IMR-90 (cell line): ENCODE data around the gene QTRT2. TPM values are rescaled to one million over a fixed set of nuclear protein-coding genes. Genes with fewer than 3 reads are reported as not detected.

ENCODE experiments used
- ATAC-seq: fragments of 200-7000 bp; cut with Tn5 transposase; 2 replicates; pipeline ENCODE4 v1.9.1; 2020; ENCODE audit warnings: low read depth, mild to moderate bottlenecking, moderate library complexity
- BruUV-seq: library from RNA; stranded (reverse); fragments of 400-500 nt; replicated peaks from 2 replicates; lab custom pipeline; 2021; lab: Mats Ljungman, UMichigan
- CTCF ChIA-PET: fragments of 300-600 bp; formaldehyde crosslinking; extraction: SDS; loops from one replicate; lab custom pipeline; 2021; ENCODE audit warnings: antibody characterized with exemption; lab: Yijun Ruan, JAX
- POLR2A ChIA-PET: fragments of 300-600 bp; sonication (Branson Sonifier 250); formaldehyde crosslinking; loops from one replicate; lab custom pipeline; 2022; ENCODE audit warnings: antibody characterized with exemption; ENCODE audit not compliant: unreplicated experiment; lab: Charles Lee
- DNase-seq: peaks from one replicate; pipeline ENCODE4 v3.0.0; 2013
- H2AFZ ChIP-seq: replicated peaks from 2 replicates; pipeline ENCODE3; 2013; ENCODE audit warnings: low read length, mild to moderate bottlenecking; ENCODE audit not compliant: poor library complexity
- H2AK5ac ChIP-seq: 2 replicates; pipeline ENCODE4 v1.6.1; 2013; ENCODE audit warnings: low read depth, low read length, inconsistent platforms
- H2AK9ac ChIP-seq: replicated peaks from 2 replicates; pipeline ENCODE3; 2013; ENCODE audit warnings: mild to moderate bottlenecking, low read depth, low read length, moderate library complexity; ENCODE audit not compliant: poor library complexity
- H2BK120ac ChIP-seq: 2 replicates; pipeline ENCODE4 v1.6.1; 2013; ENCODE audit warnings: low read depth, low read length, inconsistent platforms
- H2BK15ac ChIP-seq: 3 replicates; pipeline ENCODE4 v1.6.1; 2013; ENCODE audit warnings: low read depth, low read length, inconsistent platforms
- H2BK20ac ChIP-seq: 2 replicates; pipeline ENCODE4 v1.6.1; 2013; ENCODE audit warnings: low read depth, mild to moderate bottlenecking, inconsistent platforms, low read length, moderate library complexity
- H2BK5ac ChIP-seq: 2 replicates; pipeline ENCODE4 v1.6.1; 2013; ENCODE audit warnings: mild to moderate bottlenecking, low read depth, low read length, inconsistent platforms; ENCODE audit not compliant: poor library complexity, severe bottlenecking
- H3K14ac ChIP-seq: replicated peaks from 2 replicates; pipeline ENCODE4 v1.6.1; 2013; ENCODE audit warnings: low read depth, low read length, inconsistent platforms
- H3K18ac ChIP-seq: 2 replicates; pipeline ENCODE4 v1.6.1; 2013; ENCODE audit warnings: low read depth, low read length, control low read depth
- H3K23ac ChIP-seq: 2 replicates; pipeline ENCODE4 v1.6.1; 2013; ENCODE audit warnings: low read depth, low read length, inconsistent platforms
- H3K27ac ChIP-seq: 2 replicates; pipeline ENCODE4 v1.5.1; 2013; ENCODE audit warnings: mild to moderate bottlenecking, control low read depth, low read length; ENCODE audit not compliant: insufficient read depth
- H3K27me3 ChIP-seq: 2 replicates; pipeline ENCODE4 v1.6.1; 2013; ENCODE audit warnings: low read length; ENCODE audit not compliant: control insufficient read depth, insufficient read depth
- H3K36me3 ChIP-seq: 2 replicates; pipeline ENCODE4 v1.6.1; 2013; ENCODE audit warnings: low read length, mixed read lengths; ENCODE audit not compliant: control insufficient read depth, insufficient read depth
- H3K4ac ChIP-seq: 2 replicates; pipeline ENCODE4 v1.6.1; 2013; ENCODE audit warnings: low read depth, low read length, inconsistent platforms
- H3K4me1 ChIP-seq: 2 replicates; pipeline ENCODE4 v1.6.1; 2013; ENCODE audit warnings: low read length, mixed read lengths; ENCODE audit not compliant: control insufficient read depth, insufficient read depth
- H3K4me2 ChIP-seq: 2 replicates; pipeline ENCODE4 v1.6.1; 2013; ENCODE audit warnings: low read depth, mild to moderate bottlenecking, control low read depth, low read length, moderate library complexity
- H3K4me3 ChIP-seq: 2 replicates; pipeline ENCODE4 v1.5.1; 2013; ENCODE audit warnings: low read depth, mild to moderate bottlenecking, control low read depth, low read length, moderate library complexity; ENCODE audit not compliant: insufficient read depth
- H3K56ac ChIP-seq: 2 replicates; pipeline ENCODE4 v1.6.1; 2013; ENCODE audit warnings: low read length, inconsistent platforms; ENCODE audit not compliant: insufficient read depth; ENCODE audit errors: extremely low read depth
- H3K79me1 ChIP-seq, 2 experiments: 2 replicates each; pipeline ENCODE4 v1.6.1; 2013; ENCODE audit warnings: low read length in 2 of 2, inconsistent platforms in 1 of 2, low read depth in 1 of 2
- H3K9ac ChIP-seq: 2 replicates; pipeline ENCODE4 v1.6.1; 2013; ENCODE audit warnings: low read depth, low read length, control low read depth
- H3K9me1 ChIP-seq: 2 replicates; pipeline ENCODE4 v1.6.1; 2013; ENCODE audit warnings: low read length, inconsistent platforms; ENCODE audit not compliant: insufficient read depth
- H3K9me3 ChIP-seq: 2 replicates; pipeline ENCODE4 v1.6.1; 2013; ENCODE audit warnings: low read length; ENCODE audit not compliant: control insufficient read depth, insufficient read depth
- H4K20me1 ChIP-seq: 2 replicates; pipeline ENCODE4 v1.6.1; 2013; ENCODE audit warnings: low read length, inconsistent platforms; ENCODE audit not compliant: insufficient read depth
- H4K5ac ChIP-seq: 2 replicates; pipeline ENCODE4 v1.6.1; 2013; ENCODE audit warnings: mild to moderate bottlenecking, low read depth, low read length, control low read depth
- H4K8ac ChIP-seq, 2 experiments: 2 replicates each; pipeline ENCODE4 v1.6.1; 2013; ENCODE audit warnings: low read depth in 2 of 2, low read length in 2 of 2, control low read depth in 1 of 2, inconsistent platforms in 1 of 2
- H4K91ac ChIP-seq: 2 replicates; pipeline ENCODE4 v1.6.1; 2013; ENCODE audit warnings: low read depth, low read length, inconsistent platforms; ENCODE audit not compliant: insufficient read depth
- POLR2A ChIP-seq: IDR thresholded peaks from 2 replicates; pipeline ENCODE4 v1.6.1; 2012; ENCODE audit warnings: mild to moderate bottlenecking, low read depth, low read length
- WGBS, 2 experiments: methylation state at CpG; one replicate each; pipeline versions ENCODE4 v1.1.5 to v1.1.7; 2013; ENCODE audit warnings: missing lambda C conversion rate in 2 of 2; ENCODE audit not compliant: insufficient read length in 1 of 2; ENCODE audit errors: extremely low coverage in 2 of 2; 5-methylcytosine and 5-hydroxymethylcytosine counted together
- dilution Hi-C: fragments of 300-500 bp; cut with HindIII; formaldehyde crosslinking; loops from one replicate; pipeline ENCODE4 v1.14.3; 2018; ENCODE audit warnings: low sequenced_read_pairs; ENCODE audit not compliant: unreplicated experiment
- in situ Hi-C: fragments of 300-500 bp; cut with MboI; formaldehyde crosslinking; loops from 3 replicates; pipeline ENCODE4 v1.14.3; 2019; ENCODE audit warnings: low sequenced_read_pairs, inconsistent platforms, mixed read lengths
- intact Hi-C: fragments of 100-400 bp; cut with micrococcal nuclease; formaldehyde crosslinking; loops from 2 replicates; pipeline ENCODE4 v1.10.0; 2022
- polyA plus RNA-seq, 3 experiments: library from polyadenylated mRNA; depleted of rRNA; stranded (reverse); fragments of >200 nt; gene quantifications; 2 replicates each; pipeline ENCODE4 v1.2.3, GENCODE V29; 2012; ENCODE audit warnings: low replicate concordance in 1 of 3
- total RNA-seq: library from RNA; depleted of rRNA; stranded (reverse); fragments of >200 nt; gene quantifications from 2 replicates; pipeline ENCODE4 v1.2.3, GENCODE V29; 2012

QTRT2 gene
- total and polyA plus RNA-seq, 2 of the 4 experiments (the other 2 are of a cell fraction): 7.3 to 15.6 TPM

DNA sequence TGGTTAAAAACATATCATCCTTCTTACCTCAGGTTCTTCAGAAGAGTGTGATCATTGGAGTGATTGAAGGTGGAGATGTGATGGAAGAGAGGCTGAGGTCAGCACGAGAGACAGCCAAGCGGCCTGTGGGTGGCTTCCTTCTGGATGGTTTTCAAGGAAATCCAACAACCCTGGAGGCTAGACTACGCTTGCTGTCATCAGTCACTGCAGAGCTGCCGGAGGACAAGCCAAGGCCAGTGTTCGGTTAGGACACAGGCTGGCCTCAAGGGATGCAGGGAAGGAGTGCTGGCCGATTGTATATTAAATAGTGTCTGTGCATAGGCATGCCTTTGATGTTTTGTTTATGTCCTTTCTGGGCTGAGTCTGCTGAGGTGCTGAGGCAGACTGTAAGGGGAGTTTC lies 20.2 kb downstream of the QTRT2 start:
- Histone ChIP-seq H3K4ac (no peak overlapping the region), H4K8ac (no peak overlapping the region), H3K56ac (no peak overlapping the region), H4K5ac (no peak overlapping the region), H3K27me3 (no peaks in the 10 kb centered on the region), H2AK9ac (no peak overlapping the region), H3K9me3 (no peaks in the 10 kb centered on the region), H3K23ac (no peak overlapping the region), H3K79me1 (peaks cover 0 to 10% of the 10 kb centered on the region in 2 experiments; a peak in 2 of 4 replicates), H3K4me1 (peaks cover 6% of the 10 kb centered on the region), H3K27ac (no peak overlapping the region), H3K18ac (no peak overlapping the region), H4K91ac (no peak overlapping the region), H2BK5ac (no peak overlapping the region), H3K4me2 (no peak overlapping the region), H2BK15ac (no peak overlapping the region), H3K9me1 (0 out of 2 replicates have a peak, but pooled peaks cover 4% of the 10 kb centered on the region), H2BK20ac (no peak overlapping the region), H3K4me3 (no peak overlapping the region), H4K20me1 (no peaks in the 10 kb centered on the region), H3K9ac (no peak overlapping the region), H2AFZ (no peak overlapping the region), H3K14ac (no peak overlapping the region), H2BK120ac (no peak overlapping the region), H2AK5ac (no peak overlapping the region), H3K36me3 (peaks cover 22% of the 10 kb centered on the region)
- no TSS peak for BruUV-seq
- ATAC-seq (no peak; the same call in 1 of the 2 replicates), DNase-seq (no peak)
- WGBS, 2 experiments: 61% methylated on average over 4 of the region's 6 CpGs; no CpG with 5 or more reads in 1 of the 2 experiments
- CTCF ChIA-PET: no interaction called here
- dilution Hi-C loops (no loop called here), intact Hi-C loops (loop anchor here (5.0 kb wide), 1 partner anchor 329 kb away; the partner anchor contains the start of genes ATP6V1A and NAA50), in situ Hi-C loops (no loop called here)
- TF ChIP-seq POLR2A: no peak
- POLR2A ChIA-PET: no interaction called here
